ENCODE results near the gene PMF1.
"Not testable (repeated sequence)": the region's sequence is repeated elsewhere in the genome, so short reads cannot be mapped to it uniquely, and the experiment has no call there.

The PMF1 gene

DNA sequence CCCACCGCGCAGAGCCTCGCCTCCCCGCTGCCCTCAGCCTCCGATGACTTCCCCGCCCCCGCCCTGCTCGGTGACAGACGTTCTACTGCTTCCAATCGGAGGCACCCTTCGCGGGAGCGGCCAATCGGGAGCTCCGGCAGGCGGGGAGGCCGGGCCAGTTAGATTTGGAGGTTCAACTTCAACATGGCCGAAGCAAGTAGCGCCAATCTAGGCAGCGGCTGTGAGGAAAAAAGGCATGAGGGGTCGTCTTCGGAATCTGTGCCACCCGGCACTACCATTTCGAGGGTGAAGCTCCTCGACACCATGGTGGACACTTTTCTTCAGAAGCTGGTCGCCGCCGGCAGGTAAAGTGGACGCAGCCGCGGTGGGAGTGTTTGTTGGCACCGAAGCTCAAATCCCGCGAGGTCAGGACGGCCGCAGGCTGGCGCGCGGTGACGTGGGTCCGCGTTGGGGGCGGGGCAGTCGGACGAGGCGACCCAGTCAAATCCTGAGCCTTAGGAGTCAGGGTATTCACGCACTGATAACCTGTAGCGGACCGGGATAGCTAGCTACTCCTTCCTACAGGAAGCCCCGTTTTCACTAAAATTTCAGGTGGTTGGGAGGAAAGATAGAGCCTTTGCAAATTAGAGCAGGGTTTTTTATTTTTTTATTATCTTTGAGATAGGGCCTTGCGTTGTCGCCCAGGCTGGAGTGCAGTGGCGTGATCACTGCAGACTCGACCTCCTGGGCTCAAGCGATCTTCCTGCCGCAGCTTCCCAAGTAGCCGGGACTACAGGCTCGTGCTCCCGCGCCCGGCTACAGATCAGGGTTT lies at the start of gene PMF1:
Gene PMF1, plus strand, starts transcription at position 175 of the 811 bp plus-strand sequence. Its CDS starts 9 bp downstream, at position 184.
- DNase-seq (ENCODE audit: low read depth in 2 of 2, low spot score in 1 of 2): peak; percentile 89 to 93

DNA sequence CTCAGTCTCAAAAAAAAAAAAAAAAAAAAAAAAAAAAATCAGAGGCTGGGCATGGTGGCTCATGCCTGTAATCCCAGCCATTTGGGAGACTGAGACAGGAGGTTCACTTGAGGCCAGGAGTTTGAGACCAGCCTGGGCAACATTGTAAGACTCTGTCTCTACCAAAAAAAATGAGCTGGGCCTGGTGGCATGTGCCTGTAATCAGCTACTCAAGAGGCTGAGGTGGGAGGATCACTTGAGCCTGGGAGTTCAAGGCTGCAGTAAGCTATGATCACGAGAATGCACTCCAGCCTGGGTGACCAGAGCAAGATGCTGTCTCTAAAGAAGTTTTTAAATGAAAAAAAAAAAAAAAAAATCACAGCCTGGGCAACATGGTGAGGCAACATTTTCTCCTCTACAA lies 49.1 kb upstream of the PMF1 start:
- no peak for DNase-seq (ENCODE audit: low read depth in 2 of 2, low spot score in 1 of 2)

DNA sequence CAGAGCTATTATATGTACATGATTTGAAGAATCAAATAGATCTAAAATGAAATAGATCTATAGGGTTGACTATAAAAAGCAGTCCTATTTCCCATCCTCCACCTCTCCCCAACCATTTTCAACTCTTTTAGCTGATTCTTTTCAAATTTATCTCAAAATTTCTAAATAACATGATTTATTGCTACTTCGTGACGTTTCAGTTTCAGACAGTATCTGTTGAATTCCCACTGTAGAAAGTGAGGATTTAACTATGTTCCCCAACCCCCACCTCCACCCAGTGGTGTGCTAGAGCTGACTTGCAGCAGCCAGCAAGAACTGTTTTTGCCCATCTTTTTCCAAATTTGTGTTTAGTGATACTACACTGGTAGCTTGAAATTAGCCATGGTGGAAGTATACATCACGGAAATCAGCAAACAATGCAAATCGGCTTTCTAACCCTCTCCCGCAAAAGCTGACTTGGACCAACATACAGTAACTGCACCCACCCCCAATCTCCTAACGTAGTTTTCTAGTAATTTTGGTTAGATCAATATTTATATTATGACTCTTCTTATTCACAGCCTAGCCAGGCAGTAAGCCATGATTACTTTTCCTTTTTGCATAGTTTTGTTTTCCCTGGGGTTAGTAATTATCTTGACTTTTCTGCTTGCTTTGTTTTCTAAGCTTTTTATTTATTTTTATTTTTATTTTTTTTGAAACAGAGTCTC lies 48.5 kb upstream of the PMF1 start:
- DNase-seq (ENCODE audit: low read depth in 2 of 2, low spot score in 1 of 2): no peak

GRCh38 chr1:156165083-156165482 lies 47.7 kb upstream of the PMF1 start:
- DNase-seq (ENCODE audit: low read depth in 2 of 2, low spot score in 1 of 2): no peak

DNA sequence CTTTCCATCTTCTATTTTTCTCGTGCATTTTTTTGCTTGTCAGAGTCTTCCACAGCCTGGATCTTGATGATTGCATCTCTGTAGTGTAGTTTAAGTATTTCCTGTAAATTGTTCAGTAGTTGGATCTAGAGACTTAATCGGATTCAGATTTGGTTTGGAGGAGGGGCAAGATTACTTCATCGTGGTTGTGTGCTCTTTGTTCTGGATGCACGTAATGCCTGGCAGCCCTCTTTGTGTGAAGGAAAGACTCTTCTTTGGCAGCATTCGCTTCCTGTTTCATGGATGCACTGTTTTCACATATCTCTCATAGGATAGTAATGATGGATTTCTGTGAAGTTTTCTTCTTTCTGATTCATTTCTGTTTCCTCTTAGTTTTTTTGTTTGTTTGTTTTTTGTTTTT lies 45.3 kb upstream of the PMF1 start:
- no peak for DNase-seq (ENCODE audit: low read depth in 2 of 2, low spot score in 1 of 2)

DNA sequence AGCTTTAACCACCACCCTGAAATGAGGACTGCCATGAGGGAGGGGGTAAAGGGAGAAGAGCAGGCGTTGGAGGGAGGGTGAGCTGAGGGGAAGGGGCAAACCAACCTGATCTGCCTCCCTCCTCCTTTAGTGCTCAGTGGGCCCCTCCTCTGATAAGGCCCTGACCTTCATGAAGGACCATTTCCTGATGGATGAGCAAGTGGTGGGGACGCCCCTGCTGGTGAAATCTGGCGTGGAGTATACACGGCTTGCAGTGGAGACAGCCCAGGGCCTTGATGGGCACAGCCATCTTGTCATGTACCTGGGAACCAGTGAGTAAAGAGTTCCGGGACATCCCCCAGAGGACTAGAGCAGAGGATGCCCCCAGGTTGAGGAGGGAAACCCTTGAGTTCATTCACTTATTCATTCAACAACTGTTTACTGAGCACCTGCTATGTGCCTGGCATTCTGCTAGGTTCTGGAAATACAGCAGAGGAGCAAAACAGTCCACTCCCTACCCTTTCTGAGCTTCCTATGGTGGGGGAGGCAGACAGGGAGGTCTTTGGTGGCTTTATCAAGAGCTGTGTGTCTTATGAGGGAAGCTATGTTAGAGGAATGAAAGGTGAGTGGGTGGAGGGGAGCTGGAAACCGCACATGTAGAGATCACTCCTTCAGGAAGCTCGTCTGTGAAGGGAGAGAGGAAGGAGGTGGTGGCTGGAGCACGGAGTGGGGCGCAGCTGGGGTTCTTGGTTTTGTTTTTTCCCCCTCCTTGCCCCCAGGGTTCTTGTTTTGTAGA lies 39.9 kb upstream of the PMF1 start:
- no peak for DNase-seq (ENCODE audit: low read depth in 2 of 2, low spot score in 1 of 2)

GRCh38 chr1:156176610-156177210 lies 36.1 kb upstream of the PMF1 start:
- DNase-seq (ENCODE audit: low read depth in 2 of 2, low spot score in 1 of 2): no peak

- DNase-seq (ENCODE audit: low read depth in 2 of 2, low spot score in 1 of 2): no peak
Measured at GRCh38 chr1:156177919-156178654, 34.7 kb upstream of the PMF1 start.

DNA sequence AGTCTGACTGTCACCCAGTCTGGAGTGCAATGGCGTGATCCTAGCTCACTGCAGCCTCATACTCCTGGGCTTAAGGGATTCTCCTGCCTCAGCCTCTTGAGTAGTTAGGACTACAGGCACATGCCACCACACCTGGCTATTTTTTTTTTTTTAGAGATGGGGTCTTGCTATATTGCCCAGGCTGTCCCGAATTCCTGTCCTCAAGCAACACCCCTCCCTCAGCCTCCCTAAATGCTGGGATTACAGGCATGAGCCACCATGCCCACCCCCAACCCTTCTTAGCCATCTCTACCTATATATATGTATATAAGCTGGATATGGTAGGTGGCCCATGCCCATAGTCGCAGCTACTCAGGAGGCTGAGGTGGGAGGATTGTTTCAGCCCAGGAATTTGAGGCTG lies 32.3 kb upstream of the PMF1 start:
- no peak for DNase-seq (ENCODE audit: low read depth in 2 of 2, low spot score in 1 of 2)

DNA sequence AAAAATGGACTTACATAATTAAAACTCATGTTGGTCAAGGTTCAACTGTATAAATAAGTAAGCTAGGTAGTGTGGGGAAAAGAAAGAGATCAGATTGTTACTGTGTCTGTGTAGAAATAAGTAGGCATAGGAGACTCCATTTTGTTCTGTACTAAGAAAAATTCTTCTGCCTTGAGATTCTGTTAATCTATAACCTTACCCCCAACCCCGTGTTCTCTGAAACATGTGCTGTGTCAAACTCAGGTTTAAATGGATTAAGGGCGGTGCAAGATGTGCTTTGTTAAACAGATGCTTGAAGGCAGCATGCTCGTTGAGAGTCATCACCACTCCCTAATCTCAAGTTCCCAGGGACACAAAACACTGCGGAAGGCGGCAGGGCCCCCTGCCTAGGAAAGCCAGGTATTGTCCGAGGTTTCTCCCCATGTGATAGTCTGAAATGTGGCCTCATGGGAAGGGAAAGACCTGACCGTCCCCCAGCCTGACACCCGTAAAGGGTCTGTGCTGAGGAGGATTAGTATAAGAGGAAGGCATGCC lies 31.3 kb upstream of the PMF1 start:
- DNase-seq (ENCODE audit: low read depth in 2 of 2, low spot score in 1 of 2): not testable (repeated sequence)

- not testable (repeated sequence) for DNase-seq (ENCODE audit: low read depth in 2 of 2, low spot score in 1 of 2)
Measured at GRCh38 chr1:156182010-156182779, 30.6 kb upstream of the PMF1 start.

DNA sequence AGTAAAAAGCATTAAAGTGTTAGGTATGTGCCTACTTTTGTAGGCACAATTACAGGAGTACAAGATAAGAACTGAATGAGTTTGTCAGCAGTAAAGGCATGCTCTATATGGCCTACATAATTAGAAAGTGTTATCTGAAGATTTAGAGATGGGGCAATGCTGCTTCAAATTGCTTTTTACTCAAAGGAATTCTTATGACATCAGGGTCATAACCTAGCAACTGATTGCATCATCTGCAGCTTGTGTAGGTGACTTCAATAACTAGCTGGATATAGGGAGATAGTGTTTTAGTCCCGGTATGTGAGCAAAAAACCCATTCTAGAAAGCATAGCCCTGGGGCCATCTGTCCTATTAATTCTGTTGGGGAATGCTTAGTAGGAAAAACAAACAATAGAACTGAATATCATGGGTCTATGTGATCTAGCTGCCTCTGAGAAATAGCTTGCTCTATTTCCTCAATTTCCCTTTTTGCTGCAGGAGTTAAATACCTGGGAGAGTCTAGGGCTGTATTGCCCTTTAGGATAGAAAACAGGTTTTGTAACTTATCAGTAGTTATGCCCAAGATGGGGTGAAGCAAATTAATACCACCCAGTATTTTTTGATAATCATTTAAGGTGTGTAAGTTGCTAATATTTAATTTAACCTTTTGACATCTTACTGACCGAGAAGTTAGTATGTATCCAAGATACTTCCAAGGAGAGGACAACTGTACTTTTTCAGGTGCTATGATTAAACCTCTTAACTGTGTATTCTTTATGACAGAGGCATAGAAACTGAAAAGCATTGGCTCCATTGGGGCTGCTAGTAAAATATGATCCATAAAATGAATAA lies 26.2 kb upstream of the PMF1 start:
- not testable (repeated sequence) for DNase-seq (ENCODE audit: low read depth in 2 of 2, low spot score in 1 of 2)

GRCh38 chr1:156190265-156190664 lies 22.5 kb upstream of the PMF1 start:
- not testable (repeated sequence) for DNase-seq (ENCODE audit: low read depth in 2 of 2, low spot score in 1 of 2)

DNA sequence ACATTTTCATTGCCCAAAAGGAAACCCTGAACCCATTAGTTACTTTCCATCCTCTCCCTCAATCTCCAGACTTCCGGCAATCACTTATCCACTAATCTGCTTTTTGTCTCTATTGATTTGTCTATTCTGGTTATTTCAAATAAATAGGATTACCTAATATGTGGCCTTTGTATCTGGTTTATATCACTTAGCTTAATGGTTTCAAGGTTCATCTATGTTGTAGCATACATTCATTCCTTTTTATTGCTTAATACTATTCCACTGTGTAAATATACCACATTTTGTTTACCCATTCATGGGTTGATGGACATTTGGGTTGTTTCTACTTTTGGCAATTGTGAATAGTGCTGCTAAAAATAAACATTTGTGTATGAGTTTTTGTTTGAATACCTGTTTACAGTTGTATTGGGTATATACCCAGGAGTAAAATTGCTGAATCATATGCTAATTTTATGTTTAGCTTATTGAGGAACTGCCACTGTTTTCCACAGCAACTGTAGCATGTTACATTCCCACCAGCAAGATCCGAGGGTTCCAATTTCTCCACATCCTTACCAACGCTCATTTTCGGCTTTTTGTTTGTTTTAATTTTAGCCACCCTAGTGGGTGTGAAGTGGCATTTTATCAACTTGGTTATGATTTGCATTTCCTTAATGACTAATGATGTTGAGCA lies 21.4 kb upstream of the PMF1 start:
- DNase-seq (ENCODE audit: low read depth in 2 of 2, low spot score in 1 of 2): no peak

GRCh38 chr1:156193208-156193487 lies 19.7 kb upstream of the PMF1 start:
- DNase-seq (ENCODE audit: low read depth in 2 of 2, low spot score in 1 of 2): no peak

GRCh38 chr1:156193488-156194299 lies 19.1 kb upstream of the PMF1 start, which contains the start of gene SLC25A44:
Gene SLC25A44 (plus strand): TSS chr1:156194104. CDS start chr1:156199848, 5,744 bp downstream.
- peak; percentile 90 to 93 for DNase-seq (ENCODE audit: low read depth in 2 of 2, low spot score in 1 of 2)

- no peak for DNase-seq (ENCODE audit: low read depth in 2 of 2, low spot score in 1 of 2)
Measured at GRCh38 chr1:156194300-156194652, 18.5 kb upstream of the PMF1 start.

DNA sequence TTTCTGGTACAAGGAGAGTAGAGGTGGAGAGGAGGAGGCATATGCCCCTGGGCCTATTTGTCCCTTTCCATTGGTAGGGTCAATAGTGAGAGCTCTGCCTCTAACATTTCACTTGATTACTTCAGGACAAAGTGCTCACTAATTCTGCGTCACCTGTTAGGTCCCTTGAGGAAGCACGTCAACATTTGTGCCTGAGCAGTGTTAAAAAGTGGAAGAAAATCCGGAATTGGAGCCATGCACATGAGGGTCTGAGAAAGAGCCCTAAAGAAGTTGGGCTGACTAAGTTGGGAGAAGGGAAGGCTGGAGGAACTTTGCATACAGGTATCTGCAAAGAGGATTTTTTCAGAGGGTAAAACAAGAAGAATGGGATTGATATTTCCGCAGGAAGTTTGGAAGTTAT lies 17.0 kb upstream of the PMF1 start:
- no peak for DNase-seq (ENCODE audit: low read depth in 2 of 2, low spot score in 1 of 2)
